GM18870 (cell line): ENCODE results near the gene GK.
A peak's percentile ranks its signal among the peaks of the same experiment; 100 is the strongest.
"Not testable (repeated sequence)": the region's sequence is repeated elsewhere in the genome, so short reads cannot be mapped to it uniquely, and the experiment has no call there.

ENCODE experiments used
- ATAC-seq: cut with Tn5 transposase; IDR thresholded peaks from one replicate; pipeline ENCODE4 v1.9.1; 2021; ENCODE audit warnings: moderate library complexity; ENCODE audit not compliant: unreplicated experiment

The GK gene

GRCh38 chrX:30652527-30653414, 452 bp upstream of the GK start:
- peak; percentile 68 for ATAC-seq

DNA sequence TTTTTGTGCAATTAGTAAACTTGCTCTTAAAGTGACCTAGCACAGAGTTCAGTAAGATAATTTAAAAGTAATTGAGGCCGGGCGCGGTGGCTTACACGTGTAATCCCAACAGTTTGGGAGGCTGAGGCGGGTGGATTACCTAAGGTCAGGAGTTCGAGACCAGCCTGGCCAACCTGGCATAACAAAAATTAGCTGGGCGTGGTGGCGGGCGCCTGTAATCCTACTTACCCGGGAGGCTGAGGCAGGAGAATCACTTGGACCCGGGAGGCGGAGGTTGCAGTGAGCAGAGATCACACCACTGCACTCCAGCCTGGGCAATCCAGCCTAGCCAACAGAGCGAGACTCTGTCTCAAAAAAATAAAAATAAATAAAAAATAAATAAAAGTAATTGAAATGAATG, 1.2 kb downstream of the GK start:
- not testable (repeated sequence) for ATAC-seq

- ATAC-seq: no peak
Measured at GRCh38 chrX:30654989-30655607, 1.9 kb downstream of the GK start.

- ATAC-seq: no peak
Measured at GRCh38 chrX:30655991-30656390, 2.8 kb downstream of the GK start.

DNA sequence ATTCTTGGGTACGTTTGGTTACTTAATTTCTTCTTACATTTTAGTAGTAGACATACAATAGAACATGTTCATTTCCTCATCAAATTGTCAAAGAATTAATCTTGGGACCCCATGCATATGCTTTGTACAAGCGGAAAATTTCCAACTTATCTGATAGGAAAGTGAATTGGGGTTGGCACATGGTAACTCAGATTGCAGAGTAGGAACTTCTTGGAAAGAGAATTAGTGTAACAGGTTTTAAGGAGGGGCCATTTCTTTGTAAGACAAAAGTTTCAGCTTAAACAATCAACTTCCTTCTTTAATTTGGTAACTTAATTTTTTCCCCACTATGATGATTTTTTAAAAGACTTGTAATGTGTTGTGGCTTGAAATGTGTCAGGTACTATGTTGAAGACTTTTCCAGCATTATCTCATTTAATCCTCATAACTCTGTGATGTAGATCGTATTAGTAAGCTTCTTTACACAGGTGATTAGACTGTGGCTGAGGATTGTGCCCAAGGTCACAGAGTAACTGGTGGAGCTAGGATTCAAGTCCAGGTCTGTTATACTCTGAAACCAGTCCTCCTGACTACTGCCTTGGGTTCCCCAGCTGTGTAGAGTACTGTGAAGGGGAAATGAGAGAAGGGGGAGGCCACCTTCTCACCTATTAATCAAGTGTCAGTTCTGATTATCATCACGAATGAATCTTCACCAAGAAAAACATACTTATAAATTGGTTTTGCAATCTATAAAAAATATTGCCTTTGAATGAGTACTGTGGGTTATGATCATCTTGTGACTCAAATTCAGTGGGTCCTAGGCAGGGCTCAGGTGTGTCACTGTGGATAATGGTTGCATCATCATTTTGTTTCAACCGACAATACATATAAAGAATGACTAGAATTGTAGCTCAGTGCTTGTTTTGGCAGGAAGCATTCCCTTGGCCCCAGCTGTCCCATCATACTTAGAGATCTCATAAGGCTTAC, 4.3 kb downstream of the GK start:
- ATAC-seq: no peak

DNA sequence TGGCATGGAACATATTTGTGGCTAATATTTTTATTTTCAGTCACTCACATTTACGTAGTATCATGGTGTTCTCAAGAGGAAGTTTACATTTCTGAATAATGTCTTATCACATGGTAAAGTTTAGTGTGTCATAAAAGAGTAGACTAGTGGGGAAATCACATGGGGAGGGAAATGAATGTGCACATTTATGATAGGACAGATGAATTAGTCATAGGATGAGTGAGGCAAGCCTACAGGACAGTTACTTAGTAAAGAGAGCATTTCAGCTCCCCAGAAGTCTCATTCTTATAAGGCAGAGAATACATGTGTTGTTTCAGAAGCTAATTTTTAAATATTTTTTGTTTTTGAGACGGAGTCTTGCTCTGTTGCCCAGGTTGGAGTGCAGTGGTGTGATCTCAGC, 6.2 kb downstream of the GK start:
- ATAC-seq: peak; percentile 56

DNA sequence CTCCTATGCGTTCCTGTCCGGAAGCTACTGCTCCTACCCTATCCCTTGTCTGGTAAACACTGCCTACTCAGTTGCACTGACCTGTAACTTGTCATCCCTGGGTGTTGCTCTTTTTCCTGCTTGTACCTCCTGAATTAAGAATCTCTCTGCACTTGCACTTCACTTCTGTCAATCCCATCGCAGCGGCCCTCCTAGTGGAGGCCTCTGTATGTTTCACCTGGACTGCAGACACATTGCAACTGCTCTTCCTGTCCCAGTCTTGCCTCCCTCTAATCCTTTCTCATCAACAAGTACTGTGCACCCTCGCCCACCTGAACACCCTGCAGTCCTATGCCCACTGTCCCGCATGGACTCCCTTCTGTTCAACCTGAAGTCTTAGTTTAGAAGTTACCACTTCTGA, 8.0 kb downstream of the GK start:
- no peak for ATAC-seq

DNA sequence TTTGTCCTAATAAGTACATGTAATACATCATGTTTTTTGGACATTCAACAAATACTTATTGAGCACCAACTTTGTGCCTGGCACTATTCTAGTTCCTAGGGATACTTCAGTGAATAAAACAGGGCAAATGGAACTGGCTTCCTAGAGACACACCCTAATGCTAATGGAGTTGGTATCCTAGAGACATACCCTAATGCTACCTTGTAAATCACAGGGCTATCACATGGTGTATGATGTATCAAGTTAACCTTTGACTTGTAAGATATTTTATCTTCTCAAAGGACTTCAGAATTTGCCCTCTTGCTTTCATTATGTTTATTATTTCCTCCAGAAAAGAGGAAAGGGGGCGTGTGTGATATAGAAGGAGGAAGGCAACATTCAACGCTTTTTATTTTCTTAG, 10.1 kb downstream of the GK start:
- ATAC-seq: no peak

DNA sequence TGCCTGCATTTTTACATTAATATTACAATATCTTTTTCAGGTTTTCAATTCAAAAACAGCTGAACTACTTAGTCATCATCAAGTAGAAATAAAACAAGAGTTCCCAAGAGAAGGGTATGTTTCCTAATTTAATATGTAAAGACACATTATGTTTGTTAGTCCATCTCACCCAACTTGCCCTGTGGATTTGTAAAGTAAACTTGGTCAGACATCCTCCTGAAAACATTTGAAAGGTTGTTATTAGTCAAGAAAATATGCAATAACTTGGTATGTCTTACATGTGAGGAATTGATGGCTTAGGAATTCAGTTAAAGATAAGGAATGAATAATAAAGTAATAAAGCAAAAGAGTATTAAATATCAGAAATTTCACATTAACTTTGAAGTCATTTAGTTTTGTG, 12.2 kb downstream of the GK start:
- no peak for ATAC-seq

DNA sequence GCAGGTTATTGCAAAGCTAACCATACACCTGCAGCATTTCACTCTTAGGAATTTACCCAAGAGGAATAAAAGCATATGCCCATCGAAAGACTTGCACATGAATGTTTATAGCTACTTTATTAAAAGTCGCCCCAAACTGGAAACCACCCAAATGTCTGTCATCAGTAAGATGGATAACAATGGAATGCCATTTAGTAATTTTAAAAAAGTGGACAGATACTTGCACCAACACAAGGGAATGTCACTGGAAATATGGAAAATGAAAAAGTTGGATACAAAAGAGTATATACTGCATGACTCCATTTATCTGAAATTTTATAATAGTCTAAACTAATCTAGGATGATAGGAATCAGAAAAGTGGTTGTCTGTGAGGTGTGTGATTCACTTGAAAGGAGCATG, 12.9 kb downstream of the GK start:
- ATAC-seq: no peak

DNA sequence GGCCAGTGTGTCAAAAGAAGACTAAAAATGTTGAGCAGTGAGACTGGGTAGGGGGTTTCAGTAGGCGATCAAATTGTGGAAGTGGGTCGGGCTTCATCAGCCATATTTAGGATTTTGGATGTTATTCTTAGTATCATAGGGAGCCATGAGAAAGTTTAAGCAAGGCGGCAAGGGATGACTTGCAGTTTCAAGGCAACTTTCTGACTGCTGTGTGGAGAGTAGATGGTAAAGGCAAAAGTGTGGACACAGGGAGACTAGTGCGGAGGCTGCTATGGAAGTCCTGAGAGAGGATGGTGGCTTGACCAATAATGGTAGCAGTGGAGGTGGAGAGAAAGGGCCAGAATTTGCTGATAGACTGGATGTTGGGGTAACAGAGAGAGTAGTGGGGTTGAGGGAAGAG, 15.4 kb downstream of the GK start:
- no peak for ATAC-seq

DNA sequence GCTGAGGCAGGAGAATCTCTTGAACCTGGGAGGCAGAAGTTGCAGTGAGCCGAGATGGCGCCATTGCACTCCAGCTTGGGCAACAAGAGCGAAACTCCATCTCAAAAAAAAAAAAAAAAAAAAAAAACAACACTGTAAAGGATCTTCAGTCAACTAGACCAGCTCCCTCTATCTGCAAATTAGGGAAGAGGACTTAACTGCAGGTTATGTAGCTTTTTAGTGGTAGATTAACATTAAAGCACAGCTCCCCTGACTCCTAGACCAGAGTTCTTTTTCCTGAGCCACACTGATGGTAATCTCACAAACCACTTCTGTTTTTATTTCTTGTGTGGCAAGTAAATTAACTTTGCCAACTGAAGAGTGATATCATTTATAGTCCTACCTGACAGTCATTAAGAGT, 18.0 kb downstream of the GK start:
- ATAC-seq: not testable (repeated sequence)

GRCh38 chrX:30673127-30673796, 20.0 kb downstream of the GK start:
- ATAC-seq: no peak

DNA sequence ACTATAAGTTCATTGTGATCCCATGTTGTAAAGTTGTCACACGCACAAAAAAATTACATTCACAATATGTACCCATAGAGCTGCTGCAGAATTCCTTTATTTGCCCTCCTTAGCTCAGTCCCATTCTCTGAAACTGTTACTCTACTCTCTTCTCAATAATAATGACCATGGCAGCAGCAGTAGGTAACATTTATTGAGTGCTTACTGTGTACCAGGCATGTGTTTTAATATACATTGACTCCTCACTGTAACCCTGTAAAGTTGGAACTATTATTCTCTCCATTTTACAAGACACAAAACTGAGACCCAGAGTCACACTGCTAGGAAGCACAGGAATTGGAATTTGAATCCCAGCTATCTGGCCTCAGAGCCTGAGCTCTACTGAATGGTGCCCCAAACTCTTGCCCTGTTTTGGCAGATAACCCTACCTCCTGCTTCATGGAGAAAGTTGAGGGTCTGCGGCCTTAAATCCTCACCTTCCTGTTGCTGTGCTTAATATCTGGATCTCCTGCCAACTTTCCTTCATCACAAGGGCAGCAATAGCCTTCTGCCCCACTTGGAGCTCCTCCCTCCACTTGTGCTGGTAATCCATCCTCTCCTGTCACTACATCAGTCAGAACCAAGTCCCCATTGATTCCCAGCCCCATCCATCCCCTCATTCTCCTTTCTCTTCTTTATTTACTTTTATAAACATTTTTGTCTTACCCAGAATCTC, 20.8 kb downstream of the GK start:
- no peak for ATAC-seq

GRCh38 chrX:30674799-30675198, 21.6 kb downstream of the GK start:
- ATAC-seq: no peak

DNA sequence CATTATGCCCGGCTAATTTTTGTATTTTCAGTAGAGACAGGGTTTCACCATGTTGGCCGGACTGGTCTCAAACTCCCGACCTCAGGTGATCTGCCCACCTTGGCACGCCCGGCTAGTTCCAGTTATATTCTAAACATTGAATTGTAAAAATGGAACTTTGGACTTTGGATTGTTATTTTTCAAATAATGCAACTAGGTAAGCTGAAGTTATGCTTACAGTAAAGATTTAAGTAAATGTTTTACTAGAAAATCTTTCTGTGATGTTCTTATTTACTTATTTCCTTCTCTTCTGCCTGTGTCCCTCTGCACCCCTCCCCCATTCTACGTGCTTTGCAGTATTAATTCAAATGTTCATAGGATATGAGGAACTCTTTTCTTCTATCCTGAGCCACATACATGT, 26.1 kb downstream of the GK start:
- ATAC-seq: no peak

DNA sequence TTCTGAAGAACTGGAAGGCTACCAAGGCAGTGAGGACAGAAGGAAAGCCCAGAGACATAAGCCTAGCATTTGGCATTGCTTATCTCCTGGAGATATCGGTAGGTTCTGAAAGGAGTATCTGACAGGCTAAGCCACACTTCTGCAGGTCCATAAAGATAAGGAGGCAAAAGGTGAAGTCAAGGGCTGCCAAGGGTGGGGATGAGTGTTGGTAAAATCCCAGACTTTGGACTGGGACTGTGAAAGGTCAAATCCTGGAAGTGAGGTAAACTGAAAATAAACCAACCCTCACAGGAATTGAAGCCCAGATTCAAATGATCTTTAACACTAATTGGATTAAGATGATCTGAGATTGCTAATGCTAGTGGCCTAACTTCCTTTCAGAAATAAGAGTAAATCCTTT, 27.4 kb downstream of the GK start:
- no peak for ATAC-seq

DNA sequence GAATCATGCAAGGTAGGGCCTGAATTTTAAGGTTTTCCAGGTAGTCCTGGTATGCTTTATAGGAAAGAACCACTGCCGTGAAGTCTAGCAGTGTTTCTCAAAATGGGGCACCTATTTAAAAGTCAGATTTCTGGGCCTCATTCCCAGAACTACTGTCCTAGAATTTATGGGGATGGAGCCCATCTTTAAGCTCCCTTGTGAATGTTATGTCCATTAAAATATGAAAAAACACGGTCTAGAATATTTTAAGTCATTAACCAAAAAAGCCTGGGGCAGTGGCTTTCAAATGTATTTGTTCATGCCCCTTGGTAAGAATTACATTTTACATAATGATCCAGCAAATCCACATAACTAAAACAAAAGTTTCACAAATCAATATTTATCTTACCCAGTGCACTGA, 35.4 kb downstream of the GK start:
- no peak for ATAC-seq

DNA sequence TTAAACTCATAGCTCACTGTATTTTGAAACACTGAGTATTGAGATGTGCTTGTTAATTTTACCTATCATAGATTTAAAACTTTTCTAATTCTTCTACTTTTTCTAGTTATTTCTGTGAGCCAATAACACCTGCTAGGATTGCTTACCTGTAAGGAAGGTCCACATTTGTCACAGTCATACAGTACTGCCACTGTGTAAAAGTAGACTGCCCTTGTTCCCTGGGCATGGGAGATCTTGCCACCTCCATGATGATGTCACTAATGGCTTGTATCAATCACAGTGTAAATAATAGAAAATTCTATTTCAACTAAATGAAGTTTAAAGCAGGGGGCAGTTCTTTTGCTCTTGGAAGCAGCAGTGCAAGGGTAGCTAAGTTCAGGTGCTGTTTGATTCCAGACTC, 35.9 kb downstream of the GK start:
- no peak for ATAC-seq

GRCh38 chrX:30690330-30690729, 37.1 kb downstream of the GK start:
- ATAC-seq: no peak
